ENCODE results near the gene PCDH9.

PCDH9 gene

GRCh38 chr13:66402546-66402945 is 827.6 kb downstream of the PCDH9 start:
- no peak overlapping the region for H3K4me3 ChIP-seq (ENCODE audit: low read length, poor library complexity, severe bottlenecking)
- no peak overlapping the region for H2AFZ ChIP-seq (ENCODE audit: low read length)
- H3K9me2 ChIP-seq (replicated peaks; ENCODE audit: low read depth, low read length), result no peaks in the 10 kb centered on the region
- no peak for TF ChIP-seq CTCF (conservative IDR thresholded peaks at IDR 0.05; ENCODE audit: low read length)
- TF ChIP-seq EZH2phosphoT487 (IDR thresholded peaks at IDR 0.05; ENCODE audit: borderline replicate concordance), result no peak
- H3K9ac ChIP-seq (ENCODE audit: low read depth, low read length, poor library complexity, severe bottlenecking), result no peak overlapping the region
- no peaks in the 10 kb centered on the region for H3K4me1 ChIP-seq (ENCODE audit: insufficient read depth, low read length, poor library complexity, severe bottlenecking)
- no peaks in the 10 kb centered on the region for H3K36me3 ChIP-seq (ENCODE audit: insufficient read depth, low read length)
- H4K20me1 ChIP-seq (ENCODE audit: insufficient read depth, low read length, poor library complexity, severe bottlenecking), result no peaks in the 10 kb centered on the region
- no peaks in the 10 kb centered on the region for H3K9me3 ChIP-seq (ENCODE audit: insufficient read depth, low read depth, low read length)
- no peaks in the 10 kb centered on the region for H3F3A ChIP-seq (ENCODE audit: low read depth)
- no peak overlapping the region for H3K4me2 ChIP-seq (ENCODE audit: low read depth, low read length, poor library complexity, severe bottlenecking)
- H3K27me3 ChIP-seq (ENCODE audit: insufficient read depth, low read length, poor library complexity, severe bottlenecking), result no peaks in the 10 kb centered on the region
- no peaks in the 10 kb centered on the region for H3K79me2 ChIP-seq (ENCODE audit: insufficient read depth, low read length)

DNA sequence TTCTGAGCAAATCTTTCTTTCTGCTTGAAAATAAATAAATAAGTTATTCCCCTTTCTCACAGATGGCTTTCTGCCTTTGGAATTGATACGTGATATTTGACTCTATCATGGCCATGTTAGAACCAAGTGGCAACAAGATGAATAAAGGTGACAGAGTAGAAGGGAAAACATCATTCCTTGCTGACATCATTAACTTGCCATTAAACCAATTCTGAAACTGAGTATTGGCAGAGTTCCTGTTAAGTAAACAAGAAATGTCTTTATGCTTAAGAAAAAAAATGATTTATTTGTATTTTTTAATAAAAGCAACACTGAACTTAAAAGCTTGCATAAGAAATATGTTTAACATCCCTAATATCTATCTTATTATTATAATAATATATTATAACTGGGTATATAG is 828.1 kb downstream of the PCDH9 start:
- no peak overlapping the region for H3K4me2 ChIP-seq (ENCODE audit: low read depth, low read length, poor library complexity, severe bottlenecking)

GRCh38 chr13:66400292-66400691 is 829.8 kb downstream of the PCDH9 start:
- H3K9ac ChIP-seq (ENCODE audit: low read depth, low read length, poor library complexity, severe bottlenecking), result no peak overlapping the region
- no peaks in the 10 kb centered on the region for H3K36me3 ChIP-seq (ENCODE audit: insufficient read depth, low read length)
- no peaks in the 10 kb centered on the region for H3K9me3 ChIP-seq (ENCODE audit: insufficient read depth, low read depth, low read length)
- H3K79me2 ChIP-seq (ENCODE audit: insufficient read depth, low read length), result no peaks in the 10 kb centered on the region
- no peaks in the 10 kb centered on the region for H3F3A ChIP-seq (ENCODE audit: low read depth)
- H3K4me1 ChIP-seq (ENCODE audit: insufficient read depth, low read length, poor library complexity, severe bottlenecking), result no peaks in the 10 kb centered on the region
- TF ChIP-seq CTCF (conservative IDR thresholded peaks at IDR 0.05; ENCODE audit: low read length) (no peak), EZH2phosphoT487 (IDR thresholded peaks at IDR 0.05; ENCODE audit: borderline replicate concordance) (no peak)
- no peaks in the 10 kb centered on the region for H3K9me2 ChIP-seq (replicated peaks; ENCODE audit: low read depth, low read length)
- no peaks in the 10 kb centered on the region for H4K20me1 ChIP-seq (ENCODE audit: insufficient read depth, low read length, poor library complexity, severe bottlenecking)
- H3K27me3 ChIP-seq (ENCODE audit: insufficient read depth, low read length, poor library complexity, severe bottlenecking), result no peaks in the 10 kb centered on the region
- no peak overlapping the region for H3K4me3 ChIP-seq (ENCODE audit: low read length, poor library complexity, severe bottlenecking)
- no peak overlapping the region for H2AFZ ChIP-seq (ENCODE audit: low read length)
- H3K4me2 ChIP-seq (ENCODE audit: low read depth, low read length, poor library complexity, severe bottlenecking), result no peak overlapping the region

More for the DNA sequence above, 828.1 kb downstream of the PCDH9 start:
- H3K36me3 ChIP-seq (ENCODE audit: insufficient read depth, low read length), result no peaks in the 10 kb centered on the region
- no peak overlapping the region for H2AFZ ChIP-seq (ENCODE audit: low read length)
- no peak overlapping the region for H3K4me3 ChIP-seq (ENCODE audit: low read length, poor library complexity, severe bottlenecking)
- H3K79me2 ChIP-seq (ENCODE audit: insufficient read depth, low read length), result no peaks in the 10 kb centered on the region
- H3F3A ChIP-seq (ENCODE audit: low read depth), result no peaks in the 10 kb centered on the region
- H3K4me1 ChIP-seq (ENCODE audit: insufficient read depth, low read length, poor library complexity, severe bottlenecking), result no peaks in the 10 kb centered on the region
- H3K9me3 ChIP-seq (ENCODE audit: insufficient read depth, low read depth, low read length), result no peaks in the 10 kb centered on the region
- no peaks in the 10 kb centered on the region for H3K27me3 ChIP-seq (ENCODE audit: insufficient read depth, low read length, poor library complexity, severe bottlenecking)
- no peaks in the 10 kb centered on the region for H4K20me1 ChIP-seq (ENCODE audit: insufficient read depth, low read length, poor library complexity, severe bottlenecking)
- TF ChIP-seq CTCF (conservative IDR thresholded peaks at IDR 0.05; ENCODE audit: low read length) (no peak), EZH2phosphoT487 (IDR thresholded peaks at IDR 0.05; ENCODE audit: borderline replicate concordance) (no peak)
- no peaks in the 10 kb centered on the region for H3K9me2 ChIP-seq (replicated peaks; ENCODE audit: low read depth, low read length)
- H3K9ac ChIP-seq (ENCODE audit: low read depth, low read length, poor library complexity, severe bottlenecking), result no peak overlapping the region

Data from Loucy (cell line).